Kidney epithelial cell (primary cell): ENCODE results near the gene RIC1. TPM values are rescaled to one million over a fixed set of nuclear protein-coding genes. Genes with fewer than 3 reads are reported as not detected.

Source experiments
- DNase-seq: peaks from one replicate; pipeline ENCODE4 v3.0.0-alpha.2; 2010; ENCODE audit warnings: low read depth
- H3K27me3 ChIP-seq: 2 replicates; pipeline ENCODE4 v1.6.0; 2011; ENCODE audit warnings: low read length; ENCODE audit not compliant: control insufficient read depth, insufficient read depth
- H3K36me3 ChIP-seq: 2 replicates; pipeline ENCODE4 v1.5.1; 2011; ENCODE audit warnings: low read length; ENCODE audit not compliant: control insufficient read depth, insufficient read depth
- H3K4me3 ChIP-seq: 2 replicates; pipeline ENCODE4 v1.5.1; 2011; ENCODE audit warnings: low read depth, mild to moderate bottlenecking, control low read depth, low read length
- CTCF ChIP-seq: IDR thresholded peaks from 2 replicates; pipeline ENCODE4 v1.5.1; 2011; ENCODE audit warnings: mild to moderate bottlenecking, moderate library complexity, low read length, control low read depth, inconsistent platforms; ENCODE audit not compliant: insufficient read depth, poor library complexity, severe bottlenecking
- total RNA-seq: library from RNA; depleted of rRNA; stranded (reverse); fragments of >200 nt; gene quantifications from 2 replicates; pipeline ENCODE4 v1.2.3, GENCODE V29; 2015

Gene RIC1
- total RNA-seq, 1 donor from 2014 or later, result 16.8 TPM

GRCh38 chr9:5631026-5631425 lies 2.1 kb downstream of the RIC1 start:
- TF ChIP-seq CTCF, result no peak
- Histone ChIP-seq H3K36me3 (no peaks in the 10 kb centered on the region), H3K27me3 (no peaks in the 10 kb centered on the region), H3K4me3 (no peak overlapping the region)
- DNase-seq, result no peak

- no peak overlapping the region for H3K4me3 ChIP-seq
- H3K27me3 ChIP-seq, result no peaks in the 10 kb centered on the region
- TF ChIP-seq CTCF, result no peak
- H3K36me3 ChIP-seq, result no peaks in the 10 kb centered on the region
- no peak for DNase-seq
Measured at GRCh38 chr9:5632540-5632939, 3.6 kb downstream of the RIC1 start.

- no peaks in the 10 kb centered on the region for H3K27me3 ChIP-seq
- no peak for DNase-seq
- no peak for TF ChIP-seq CTCF
- no peaks in the 10 kb centered on the region for H3K36me3 ChIP-seq
- no peak overlapping the region for H3K4me3 ChIP-seq
Measured at GRCh38 chr9:5633243-5633642, 4.3 kb downstream of the RIC1 start.

GRCh38 chr9:5635390-5635789 lies 6.5 kb downstream of the RIC1 start:
- Histone ChIP-seq H3K4me3 (no peak overlapping the region), H3K36me3 (no peaks in the 10 kb centered on the region), H3K27me3 (no peaks in the 10 kb centered on the region)
- no peak for DNase-seq
- no peak for TF ChIP-seq CTCF

- Histone ChIP-seq H3K36me3 (no peaks in the 10 kb centered on the region), H3K27me3 (no peaks in the 10 kb centered on the region), H3K4me3 (no peak overlapping the region)
- no peak for DNase-seq
- no peak for TF ChIP-seq CTCF
Measured at GRCh38 chr9:5639816-5640215, 10.9 kb downstream of the RIC1 start.

GRCh38 chr9:5642170-5642569 lies 13.3 kb downstream of the RIC1 start:
- no peak for DNase-seq
- Histone ChIP-seq H3K27me3 (no peaks in the 10 kb centered on the region), H3K4me3 (no peak overlapping the region), H3K36me3 (no peaks in the 10 kb centered on the region)
- TF ChIP-seq CTCF, result no peak
